ENCODE results near the gene SLN.

Gene SLN

DNA sequence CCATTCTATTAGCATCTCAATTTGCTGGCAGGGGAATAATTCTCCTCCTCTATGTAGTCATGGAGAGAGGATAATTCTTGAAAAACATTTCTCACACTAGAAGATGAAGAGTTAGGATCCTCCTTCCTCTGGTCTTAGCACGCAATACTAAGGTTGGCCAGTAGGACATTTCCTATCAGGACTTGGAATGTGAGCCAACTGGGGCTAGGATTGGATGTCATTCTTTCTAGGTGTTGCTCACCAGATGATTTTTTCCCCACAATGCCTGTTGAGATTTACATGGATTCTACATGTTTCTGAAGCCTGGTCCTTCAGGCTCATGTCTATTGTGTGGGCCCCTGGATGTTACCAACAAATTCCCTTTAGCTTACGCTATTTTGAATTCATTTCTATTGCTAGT lies 28.0 kb downstream of the SLN start:
- DNase-seq (ENCODE audit: low spot score) = no peak

DNA sequence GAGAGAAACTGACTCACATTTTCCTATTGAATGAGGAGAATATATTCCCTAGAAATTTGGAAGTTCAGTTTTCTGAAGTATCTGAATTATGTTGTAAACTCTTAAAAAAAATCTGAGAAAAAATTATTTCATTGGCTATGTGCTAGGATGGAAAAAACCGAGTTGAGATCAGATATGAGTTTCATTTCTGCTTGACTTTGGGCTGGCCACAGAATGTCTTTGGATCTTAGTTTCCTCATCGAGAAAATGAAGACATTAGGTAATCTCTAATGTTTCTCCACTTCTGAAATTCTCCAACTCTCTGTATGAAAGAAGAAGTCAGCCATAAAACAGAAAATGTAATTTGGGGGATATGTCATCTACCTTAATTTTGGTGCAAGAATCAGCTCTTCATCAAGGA lies 28.8 kb downstream of the SLN start:
- DNase-seq (ENCODE audit: low spot score) = no peak

DNA sequence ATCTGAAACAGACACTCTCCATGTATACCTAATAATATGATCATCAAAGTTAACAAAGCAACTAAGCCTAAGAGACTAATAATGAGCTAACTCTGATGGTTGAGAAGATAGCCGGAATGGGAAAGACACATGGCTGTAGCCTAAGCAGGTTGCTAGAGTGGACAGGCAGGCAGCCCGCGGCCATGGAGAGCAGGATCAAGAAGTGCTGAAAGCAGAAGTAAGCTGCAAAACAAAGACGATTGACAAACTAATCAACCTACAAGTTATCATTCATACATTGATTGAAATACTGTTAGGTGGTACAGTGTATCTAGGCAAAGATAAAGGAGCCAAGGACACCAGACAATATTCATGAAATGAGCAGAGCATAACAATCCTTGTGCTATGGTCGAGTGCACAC lies 29.3 kb downstream of the SLN start:
- no peak for DNase-seq (ENCODE audit: low spot score)

DNA sequence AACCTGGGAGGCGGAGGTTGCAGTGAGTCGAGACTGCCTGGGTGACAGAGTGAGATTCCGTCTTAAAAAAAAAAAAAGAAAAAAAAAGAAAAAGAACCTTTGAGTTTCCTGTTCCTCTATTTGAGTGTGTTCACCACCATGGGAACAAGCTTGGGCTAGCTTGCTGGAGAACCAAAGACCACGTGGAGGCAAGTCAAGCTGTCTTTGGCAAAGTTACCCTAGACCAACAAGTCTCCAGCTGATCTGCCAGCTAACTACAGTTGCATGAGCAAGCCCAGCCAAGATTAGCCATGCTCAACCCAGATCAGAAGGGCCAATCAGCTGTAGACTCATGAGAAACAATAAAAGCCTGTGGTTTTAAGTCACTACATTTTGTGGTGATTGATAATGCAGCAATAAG lies 29.7 kb downstream of the SLN start:
- no peak for DNase-seq (ENCODE audit: low spot score)

GRCh38 chr11:107679255-107680024 lies 32.4 kb downstream of the SLN start:
- no peak for DNase-seq (ENCODE audit: low spot score)

DNA sequence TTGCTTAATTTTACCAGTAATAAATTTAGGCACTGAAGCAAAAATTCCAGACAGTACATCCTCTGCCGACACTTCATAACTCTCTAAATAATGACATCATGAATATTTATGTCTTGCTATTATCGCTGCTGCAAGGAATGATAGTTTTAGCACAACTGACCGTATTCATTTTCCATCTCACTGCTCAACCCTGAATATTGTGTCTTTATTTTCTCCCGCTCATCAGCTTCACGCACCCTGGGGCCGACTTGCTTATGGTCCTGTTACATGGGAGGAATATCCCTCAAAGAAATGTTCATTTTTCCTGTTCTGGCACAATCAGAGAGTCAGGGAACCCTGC lies 33.3 kb downstream of the SLN start:
- no peak for DNase-seq (ENCODE audit: low spot score)

- DNase-seq (ENCODE audit: low spot score) = no peak
Observed at GRCh38 chr11:107677924-107678631, 33.8 kb downstream of the SLN start.

GRCh38 chr11:107676336-107677057 lies 35.4 kb downstream of the SLN start:
- no peak for DNase-seq (ENCODE audit: low spot score)

- no peak for DNase-seq (ENCODE audit: low spot score)
Observed at GRCh38 chr11:107675902-107676301, 36.0 kb downstream of the SLN start.

DNA sequence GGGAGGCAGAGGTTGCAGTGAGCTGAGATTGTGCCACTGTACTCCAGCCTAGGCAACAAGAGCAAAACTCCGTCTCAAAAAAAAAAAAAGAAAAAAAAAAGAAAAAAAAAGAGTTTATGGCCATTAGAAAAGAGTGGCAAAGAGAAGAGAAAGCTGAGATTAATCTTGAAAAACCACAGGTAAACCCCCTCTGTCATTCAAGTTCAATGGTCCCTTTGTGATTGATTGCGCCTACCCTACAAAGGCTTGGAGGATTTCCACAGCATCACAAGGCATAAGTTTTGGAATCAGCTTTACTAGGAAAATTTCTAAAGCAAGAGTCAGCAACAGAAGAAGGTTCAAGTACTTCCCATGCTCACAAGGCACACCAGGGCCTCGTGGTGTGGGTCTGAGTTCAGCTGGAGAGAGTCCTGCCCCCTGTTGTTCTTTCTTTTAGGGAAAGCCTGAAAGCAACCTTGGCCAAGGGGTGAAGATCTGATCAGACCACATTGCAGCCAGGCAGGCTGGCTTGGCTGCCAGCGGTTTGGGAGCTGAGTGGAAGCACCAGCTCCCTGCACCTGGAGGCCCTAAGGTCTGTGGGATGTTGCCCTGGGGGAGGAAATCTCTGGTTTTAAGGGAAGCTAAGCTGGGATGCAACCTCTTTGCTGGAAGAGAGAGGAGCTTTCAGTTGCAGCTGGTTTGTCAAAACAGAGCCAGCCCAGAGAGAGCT lies 41.8 kb downstream of the SLN start:
- no peak for DNase-seq (ENCODE audit: low spot score)

DNA sequence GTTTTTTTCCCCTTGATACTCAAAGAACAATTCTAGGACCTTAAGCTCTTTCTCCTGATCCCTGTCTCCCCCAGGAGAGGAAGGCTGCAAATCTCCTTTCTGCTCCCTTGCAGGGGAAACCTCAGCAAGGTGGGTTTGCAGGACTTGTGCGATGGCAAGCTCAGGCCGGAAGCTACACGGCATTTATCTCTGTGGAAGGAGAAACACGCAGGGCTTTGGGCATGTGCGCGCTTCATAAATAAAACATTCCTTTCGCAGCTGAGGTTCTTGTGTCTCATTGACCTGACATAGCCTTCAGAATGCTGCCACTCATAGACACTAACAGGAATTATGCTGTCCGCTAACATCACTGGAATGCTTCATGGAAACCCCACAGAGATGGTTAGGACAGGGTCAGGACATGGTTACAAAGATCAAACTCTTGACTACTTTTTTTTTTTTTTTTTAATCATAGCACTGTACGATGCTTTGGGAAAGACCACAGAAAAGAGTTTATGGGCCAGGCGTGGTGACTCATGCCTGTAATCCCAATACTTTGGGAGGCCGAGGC lies 42.6 kb downstream of the SLN start:
- DNase-seq (ENCODE audit: low spot score) = no peak

DNA sequence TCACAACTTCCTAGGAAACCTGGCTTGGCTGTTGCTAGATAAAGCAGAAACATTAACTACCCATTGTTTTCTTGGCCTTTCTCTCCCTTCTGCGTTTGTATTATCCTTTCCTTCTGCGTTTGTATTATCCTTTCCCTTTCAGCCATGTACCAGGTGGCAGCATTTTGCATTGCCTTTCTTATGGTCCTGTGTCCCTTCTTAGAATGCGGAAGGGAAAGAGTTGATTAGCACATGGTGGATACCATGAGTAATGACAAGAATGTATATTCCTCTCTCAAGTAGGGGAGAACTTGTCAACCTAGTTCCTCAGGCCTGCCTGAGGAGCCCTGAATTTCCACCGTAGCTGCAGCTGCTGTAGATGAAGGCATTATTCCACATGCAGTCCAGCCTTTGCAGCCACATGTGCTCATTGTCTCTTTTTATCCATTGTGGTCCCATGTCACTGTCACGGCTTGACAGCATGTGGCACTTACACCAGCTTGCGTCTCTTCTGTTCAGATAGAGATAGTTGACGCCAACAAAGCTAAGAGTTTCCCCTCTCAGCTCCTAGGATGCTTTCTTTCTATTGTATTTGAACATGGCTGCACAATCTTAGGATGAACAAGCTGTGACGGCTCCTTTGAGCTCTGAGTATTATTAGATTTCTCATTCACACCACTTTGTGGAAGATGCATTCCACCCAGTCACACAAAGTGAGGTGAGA lies 44.8 kb downstream of the SLN start:
- no peak for DNase-seq (ENCODE audit: low spot score)

DNA sequence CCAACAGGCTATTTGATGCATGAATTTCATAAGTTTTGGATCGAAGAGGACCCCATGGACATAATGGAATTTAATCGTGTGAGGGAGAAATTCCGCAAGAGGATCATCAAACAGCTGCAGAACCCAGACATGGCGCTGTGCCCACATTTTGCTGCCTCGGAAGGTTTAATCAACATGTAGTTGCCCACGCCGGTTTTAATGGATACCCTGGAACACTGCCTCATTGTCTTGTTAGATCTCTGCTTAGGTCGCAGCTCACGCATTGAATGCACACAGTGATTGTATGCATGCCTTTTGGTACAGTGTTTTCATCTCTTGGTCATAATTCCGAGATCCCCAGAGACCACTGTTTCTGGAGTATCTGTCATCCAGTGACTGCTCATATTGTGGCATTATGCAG lies 46.8 kb downstream of the SLN start:
- no peak for DNase-seq (ENCODE audit: low spot score)

DNA sequence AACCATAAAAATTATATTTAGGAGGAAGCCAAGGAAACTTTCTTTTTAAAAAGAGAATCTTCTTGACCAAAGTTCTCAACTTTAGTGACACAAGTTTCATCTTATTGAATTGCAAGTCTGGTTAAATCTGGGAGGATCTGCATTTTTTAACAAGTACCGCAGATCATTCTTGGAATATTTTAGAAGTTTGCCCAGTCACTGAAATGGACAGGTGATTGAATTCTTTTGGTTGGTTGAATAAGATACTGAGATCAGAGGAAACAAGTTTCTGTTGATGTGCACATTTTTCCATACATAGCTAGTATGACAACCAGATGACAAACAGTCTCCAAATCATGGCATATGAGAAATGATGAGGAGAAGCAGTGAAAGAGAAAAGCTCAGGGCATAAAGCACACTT lies 50.2 kb downstream of the SLN start:
- DNase-seq (ENCODE audit: low spot score) = no peak

DNA sequence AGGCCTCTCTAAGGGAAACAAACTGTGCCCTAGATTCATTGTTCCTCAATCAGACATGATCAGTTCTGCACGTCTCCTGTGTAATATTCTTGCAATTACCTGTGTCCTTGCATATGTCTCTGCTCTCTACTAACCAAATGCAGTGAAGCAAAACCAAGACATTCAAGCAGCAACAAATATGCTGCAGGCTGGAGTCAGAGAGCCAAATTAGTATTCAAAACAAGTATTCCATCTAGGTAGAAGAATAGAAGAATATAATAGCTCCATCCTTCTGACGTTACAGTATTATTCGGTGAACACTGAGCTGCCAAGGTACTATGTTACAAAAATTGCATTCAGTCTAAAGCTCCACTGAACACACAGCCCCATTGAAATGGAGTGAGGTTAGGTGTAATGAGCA lies 51.8 kb downstream of the SLN start:
- no peak for DNase-seq (ENCODE audit: low spot score)

GRCh38 chr11:107659310-107659709 lies 52.5 kb downstream of the SLN start:
- no peak for DNase-seq (ENCODE audit: low spot score)

Measured in SK-N-DZ (cell line).